ENCODE data around the gene ST3GAL3. TPM values are rescaled to one million over a fixed set of nuclear protein-coding genes. Genes with fewer than 3 reads are reported as not detected.

ST3GAL3 gene
- polyA plus RNA-seq, 1 of the 3 experiments (the other 2 are of a cell fraction), result 20.6 TPM

DNA sequence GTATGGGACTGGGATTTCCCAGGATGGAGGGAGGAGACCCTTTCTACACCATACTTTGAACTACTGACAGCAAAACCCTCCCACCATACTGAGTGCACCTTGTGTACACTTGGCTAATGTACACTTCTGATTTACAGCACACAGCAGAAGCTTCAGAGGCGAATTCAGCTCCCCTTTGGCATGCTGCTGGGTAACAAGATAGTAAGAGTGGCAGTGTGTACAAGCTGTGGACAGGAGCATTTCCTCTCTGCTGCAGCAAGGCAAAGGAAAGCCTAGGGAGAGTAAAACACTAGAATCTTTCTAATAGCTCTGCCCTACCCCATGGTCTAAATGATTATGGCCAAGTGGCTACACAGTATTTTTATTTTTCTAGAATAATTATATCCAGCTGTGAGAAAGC, 142.3 kb downstream of the ST3GAL3 start:
- Histone ChIP-seq H3K36me3 (replicated peaks in 1 of 2; ENCODE audit: control insufficient read depth in 1 of 2, insufficient read depth in 2 of 2, low read length in 1 of 2) (peaks cover 0 to 3% of the 10 kb centered on the region in 2 experiments), H3K4me3 (ENCODE audit: low read depth in 2 of 2, low read length in 1 of 2) (no peak overlapping the region), H3K79me2 (ENCODE audit: insufficient read depth) (peaks cover 15% of the 10 kb centered on the region; the same call in 1 of the 2 replicates), H3K9me2 (no peaks in the 10 kb centered on the region), H3K4me2 (no peak overlapping the region), H2AFZ (ENCODE audit: low read depth) (no peak overlapping the region), H3K9ac (no peak overlapping the region), H4K20me1 (ENCODE audit: insufficient read depth) (peaks cover 17% of the 10 kb centered on the region), H3K4me1 (ENCODE audit: control insufficient read depth in 1 of 2, insufficient read depth in 2 of 2, low read depth in 1 of 2, low read length in 1 of 2) (peaks cover 17 to 31% of the 10 kb centered on the region in 2 experiments; a peak in 3 of 4 replicates), H3K27ac (ENCODE audit: low read depth in 2 of 2, low read length in 1 of 2) (no peak overlapping the region), H3F3A (replicated peaks; ENCODE audit: insufficient read depth) (peaks cover 12% of the 10 kb centered on the region), H3K27me3 (ENCODE audit: insufficient read depth) (no peaks in the 10 kb centered on the region), H3K9me3 (no peaks in the 10 kb centered on the region)
- 100% methylated on average over 1 of the region's 1 CpG for WGBS (ENCODE audit: low lambda C conversion rate)
- CTCF ChIA-PET, result interaction anchor here (0.8 to 2.9 kb wide), 4 partner anchors 41 to 86 kb away, joined by 3 to 13 read pairs (median 3); no protein-coding TSS in a partner anchor
- POLR2A ChIA-PET, result no interaction called here
- TF ChIP-seq EZH2phosphoT487 (IDR thresholded peaks at IDR 0.05; ENCODE audit: borderline replicate concordance, low read depth), result no peak
- TF ChIP-seq POLR2AphosphoS5 (IDR thresholded peaks at IDR 0.05; ENCODE audit: low read depth, low read length), result no peak
- no peak for TF ChIP-seq JUND (IDR thresholded peaks at IDR 0.05)
- TF ChIP-seq, protein P1, sequence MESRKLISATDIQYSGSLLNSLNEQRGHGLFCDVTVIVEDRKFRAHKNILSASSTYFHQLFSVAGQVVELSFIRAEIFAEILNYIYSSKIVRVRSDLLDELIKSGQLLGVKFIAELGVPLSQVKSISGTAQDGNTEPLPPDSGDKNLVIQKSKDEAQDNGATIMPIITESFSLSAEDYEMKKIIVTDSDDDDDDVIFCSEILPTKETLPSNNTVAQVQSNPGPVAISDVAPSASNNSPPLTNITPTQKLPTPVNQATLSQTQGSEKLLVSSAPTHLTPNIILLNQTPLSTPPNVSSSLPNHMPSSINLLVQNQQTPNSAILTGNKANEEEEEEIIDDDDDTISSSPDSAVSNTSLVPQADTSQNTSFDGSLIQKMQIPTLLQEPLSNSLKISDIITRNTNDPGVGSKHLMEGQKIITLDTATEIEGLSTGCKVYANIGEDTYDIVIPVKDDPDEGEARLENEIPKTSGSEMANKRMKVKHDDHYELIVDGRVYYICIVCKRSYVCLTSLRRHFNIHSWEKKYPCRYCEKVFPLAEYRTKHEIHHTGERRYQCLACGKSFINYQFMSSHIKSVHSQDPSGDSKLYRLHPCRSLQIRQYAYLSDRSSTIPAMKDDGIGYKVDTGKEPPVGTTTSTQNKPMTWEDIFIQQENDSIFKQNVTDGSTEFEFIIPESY (IDR thresholded peaks at IDR 0.05; ENCODE audit: borderline replicate concordance, low read depth), result no peak
- TF ChIP-seq RXRA (IDR thresholded peaks at IDR 0.05; ENCODE audit: borderline replicate concordance, low read depth), result no peak
- TF ChIP-seq TAF1 (IDR thresholded peaks at IDR 0.05; ENCODE audit: borderline replicate concordance, low read depth, low read length), result no peak
- TF ChIP-seq, protein P2, sequence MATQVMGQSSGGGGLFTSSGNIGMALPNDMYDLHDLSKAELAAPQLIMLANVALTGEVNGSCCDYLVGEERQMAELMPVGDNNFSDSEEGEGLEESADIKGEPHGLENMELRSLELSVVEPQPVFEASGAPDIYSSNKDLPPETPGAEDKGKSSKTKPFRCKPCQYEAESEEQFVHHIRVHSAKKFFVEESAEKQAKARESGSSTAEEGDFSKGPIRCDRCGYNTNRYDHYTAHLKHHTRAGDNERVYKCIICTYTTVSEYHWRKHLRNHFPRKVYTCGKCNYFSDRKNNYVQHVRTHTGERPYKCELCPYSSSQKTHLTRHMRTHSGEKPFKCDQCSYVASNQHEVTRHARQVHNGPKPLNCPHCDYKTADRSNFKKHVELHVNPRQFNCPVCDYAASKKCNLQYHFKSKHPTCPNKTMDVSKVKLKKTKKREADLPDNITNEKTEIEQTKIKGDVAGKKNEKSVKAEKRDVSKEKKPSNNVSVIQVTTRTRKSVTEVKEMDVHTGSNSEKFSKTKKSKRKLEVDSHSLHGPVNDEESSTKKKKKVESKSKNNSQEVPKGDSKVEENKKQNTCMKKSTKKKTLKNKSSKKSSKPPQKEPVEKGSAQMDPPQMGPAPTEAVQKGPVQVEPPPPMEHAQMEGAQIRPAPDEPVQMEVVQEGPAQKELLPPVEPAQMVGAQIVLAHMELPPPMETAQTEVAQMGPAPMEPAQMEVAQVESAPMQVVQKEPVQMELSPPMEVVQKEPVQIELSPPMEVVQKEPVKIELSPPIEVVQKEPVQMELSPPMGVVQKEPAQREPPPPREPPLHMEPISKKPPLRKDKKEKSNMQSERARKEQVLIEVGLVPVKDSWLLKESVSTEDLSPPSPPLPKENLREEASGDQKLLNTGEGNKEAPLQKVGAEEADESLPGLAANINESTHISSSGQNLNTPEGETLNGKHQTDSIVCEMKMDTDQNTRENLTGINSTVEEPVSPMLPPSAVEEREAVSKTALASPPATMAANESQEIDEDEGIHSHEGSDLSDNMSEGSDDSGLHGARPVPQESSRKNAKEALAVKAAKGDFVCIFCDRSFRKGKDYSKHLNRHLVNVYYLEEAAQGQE (IDR thresholded peaks at IDR 0.05; ENCODE audit: low read depth, low read length), result no peak
- TF ChIP-seq FOXJ3 (CRISPR knock-in tag; IDR thresholded peaks at IDR 0.05), result no peak
- TF ChIP-seq ELF1 (IDR thresholded peaks at IDR 0.05), result no peak
- DNase-seq, result no peak

DNA sequence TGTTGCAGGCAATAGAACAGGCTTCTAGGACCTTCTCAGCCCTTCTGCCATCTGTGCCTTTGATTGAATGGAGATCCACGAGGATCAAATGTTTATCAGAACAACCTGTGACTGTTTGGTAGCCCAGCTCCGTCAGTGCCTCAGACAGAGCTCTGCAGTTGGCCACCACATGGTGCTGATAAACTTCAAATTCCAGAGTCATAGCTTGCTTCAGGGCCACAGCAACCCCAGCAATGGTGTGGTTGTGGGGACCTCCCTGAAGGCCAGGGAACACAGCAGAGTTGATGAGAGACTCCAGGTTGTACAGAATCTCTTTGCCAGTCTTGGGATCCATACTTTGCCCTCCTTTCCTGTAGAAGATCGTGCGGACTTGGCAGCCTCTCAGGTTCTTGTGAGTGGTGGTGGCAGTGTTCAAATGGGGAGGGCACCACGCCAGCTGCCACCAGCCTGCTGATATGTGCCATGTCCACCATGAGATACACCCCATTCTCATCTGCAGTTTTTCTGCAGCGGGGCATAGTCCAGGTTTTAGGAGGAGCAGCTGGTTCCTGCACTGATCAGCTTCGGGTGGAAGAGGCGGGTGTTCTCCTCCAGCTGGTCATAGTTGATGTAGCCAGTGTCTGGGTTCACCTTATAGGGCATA, 143.4 kb downstream of the ST3GAL3 start:
- no peak for TF ChIP-seq NRF1 (IDR thresholded peaks at IDR 0.05; ENCODE audit: low read depth, low read length)
- no peak for TF ChIP-seq ELF1 (IDR thresholded peaks at IDR 0.05)
- no peak for TF ChIP-seq NFIC (IDR thresholded peaks at IDR 0.05; ENCODE audit: borderline replicate concordance)
- Histone ChIP-seq H3F3A (replicated peaks; ENCODE audit: insufficient read depth) (peaks cover 8% of the 10 kb centered on the region), H3K4me2 (no peak overlapping the region), H3K4me1 (ENCODE audit: control insufficient read depth in 1 of 2, insufficient read depth in 2 of 2, low read depth in 1 of 2, low read length in 1 of 2) (peaks cover 17 to 31% of the 10 kb centered on the region in 2 experiments; a peak in 3 of 4 replicates), H3K36me3 (replicated peaks in 1 of 2; ENCODE audit: control insufficient read depth in 1 of 2, insufficient read depth in 2 of 2, low read length in 1 of 2) (peaks cover 0 to 10% of the 10 kb centered on the region in 2 experiments), H3K27ac (ENCODE audit: low read depth in 2 of 2, low read length in 1 of 2) (no peak overlapping the region), H3K4me3 (ENCODE audit: low read depth in 2 of 2, low read length in 1 of 2) (no peak overlapping the region), H3K79me2 (ENCODE audit: insufficient read depth) (peaks cover 12% of the 10 kb centered on the region; the same call in 1 of the 2 replicates), H3K27me3 (ENCODE audit: insufficient read depth) (no peaks in the 10 kb centered on the region), H4K20me1 (ENCODE audit: insufficient read depth) (peaks cover 17% of the 10 kb centered on the region), H2AFZ (ENCODE audit: low read depth) (no peak overlapping the region), H3K9ac (no peak overlapping the region), H3K9me3 (no peaks in the 10 kb centered on the region), H3K9me2 (no peaks in the 10 kb centered on the region)
- 96% methylated on average over 3 of the region's 8 CpGs for WGBS (ENCODE audit: low lambda C conversion rate)
- DNase-seq, result no peak
- POLR2A ChIA-PET, result no interaction called here
- CTCF ChIA-PET, result interaction anchor here (1.1 to 2.9 kb wide), 2 partner anchors 84 to 87 kb away, joined by 3 to 13 read pairs; no protein-coding TSS in a partner anchor

Measured in SK-N-SH (cell line).